Skeletal muscle cell (primary cell): Measurements from ENCODE around the gene AGAP1.

Source experiments
- DNase-seq: peaks from one replicate; pipeline ENCODE4 v3.0.0-alpha.2; 2010; ENCODE audit warnings: low read depth
- H3K4me3 ChIP-seq: 2 replicates; pipeline ENCODE4 v1.5.1; 2011; ENCODE audit warnings: low read depth, mild to moderate bottlenecking, control low read depth, low read length, moderate library complexity

AGAP1 gene

DNA sequence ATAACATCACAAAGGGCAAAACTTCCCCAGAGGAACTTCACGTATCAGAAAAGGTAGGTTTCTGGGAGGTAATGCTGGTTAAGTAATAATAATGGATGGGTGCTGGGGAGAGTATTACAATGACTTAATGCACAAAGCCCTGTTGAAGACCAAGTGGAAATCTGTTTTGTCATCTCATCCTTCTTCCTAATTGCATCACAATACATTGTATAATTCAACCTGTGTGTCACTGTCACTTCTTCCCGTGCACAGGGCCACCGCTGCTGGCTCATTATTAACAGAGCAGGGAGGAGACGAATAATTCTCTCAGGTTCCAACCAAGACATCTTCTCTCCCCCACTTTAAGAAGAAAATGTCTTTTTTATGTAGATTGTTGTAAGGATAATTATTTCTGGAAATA lies 290.9 kb downstream of the AGAP1 start:
- no peak for DNase-seq
- H3K4me3 ChIP-seq: no peak overlapping the region

DNA sequence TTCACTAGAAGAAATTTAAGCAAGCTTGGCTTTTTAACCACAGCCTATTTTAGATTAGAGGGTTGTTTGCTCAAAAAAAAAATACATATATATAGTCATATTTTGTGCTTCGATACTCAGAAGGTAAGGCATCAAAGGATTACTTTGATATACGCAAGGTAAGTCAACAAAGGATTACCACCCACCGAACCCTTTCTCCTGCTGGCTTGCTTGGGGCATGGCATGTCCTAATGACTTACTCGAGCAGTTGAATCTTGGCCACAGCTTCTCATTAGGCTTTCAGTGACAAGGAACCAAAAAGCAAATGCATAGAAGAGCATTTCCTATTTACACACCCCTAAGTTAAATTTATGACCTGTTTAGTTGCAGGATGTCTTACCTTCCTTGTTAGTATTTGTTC lies 295.7 kb downstream of the AGAP1 start:
- DNase-seq: no peak
- no peak overlapping the region for H3K4me3 ChIP-seq

DNA sequence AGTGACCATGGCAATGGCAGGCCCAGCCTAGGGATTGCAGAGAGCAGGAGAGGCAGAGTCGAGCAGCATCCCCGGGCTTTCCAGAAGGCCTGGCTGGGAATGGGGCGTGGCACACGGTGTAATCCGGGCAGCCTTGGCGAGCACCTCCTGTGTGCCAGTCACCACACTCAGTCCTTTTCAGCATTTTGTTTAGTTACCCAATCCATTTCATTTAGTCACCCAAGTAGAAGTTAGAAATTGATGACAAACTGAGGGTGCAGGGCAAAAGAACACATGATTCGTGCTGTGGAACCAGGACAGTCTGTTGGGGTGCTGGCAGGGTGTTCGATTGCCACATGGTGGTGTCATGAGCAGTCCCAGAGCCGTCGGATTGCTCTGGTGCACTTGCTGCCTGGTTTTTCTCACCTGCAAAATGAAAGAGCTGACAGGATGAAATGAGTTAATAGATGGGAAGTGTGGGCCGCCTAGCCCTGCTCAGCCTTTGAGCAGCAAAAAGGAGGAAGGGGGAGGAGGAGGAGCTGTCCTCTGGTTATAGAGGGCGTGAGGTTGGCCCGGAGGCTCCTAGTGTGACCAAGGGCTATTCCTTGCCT lies 299.4 kb downstream of the AGAP1 start:
- DNase-seq: no peak
- H3K4me3 ChIP-seq: no peak overlapping the region

DNA sequence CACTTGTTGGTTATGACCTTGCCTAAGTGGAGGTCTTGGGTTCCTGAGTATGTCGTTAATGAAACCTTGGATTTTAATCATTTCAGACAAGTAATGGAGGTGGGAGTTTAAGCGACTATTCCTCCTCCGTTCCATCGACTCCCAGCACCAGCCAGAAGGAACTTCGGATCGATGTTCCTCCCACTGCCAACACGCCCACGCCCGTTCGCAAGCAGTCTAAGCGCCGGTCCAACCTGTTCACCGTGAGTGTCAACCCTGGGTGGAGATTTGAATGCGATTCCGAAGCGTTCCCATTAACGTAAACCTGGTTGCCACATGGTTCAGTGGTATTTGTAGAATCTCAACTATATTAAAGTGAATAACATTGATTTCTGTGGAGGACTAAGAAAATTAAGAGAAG lies 305.4 kb downstream of the AGAP1 start:
- DNase-seq: no peak

GRCh38 chr2:235802542-235802941 lies 308.7 kb downstream of the AGAP1 start:
- no peak overlapping the region for H3K4me3 ChIP-seq
- no peak for DNase-seq

More for the DNA sequence above, 305.4 kb downstream of the AGAP1 start:
- no peak overlapping the region for H3K4me3 ChIP-seq

DNA sequence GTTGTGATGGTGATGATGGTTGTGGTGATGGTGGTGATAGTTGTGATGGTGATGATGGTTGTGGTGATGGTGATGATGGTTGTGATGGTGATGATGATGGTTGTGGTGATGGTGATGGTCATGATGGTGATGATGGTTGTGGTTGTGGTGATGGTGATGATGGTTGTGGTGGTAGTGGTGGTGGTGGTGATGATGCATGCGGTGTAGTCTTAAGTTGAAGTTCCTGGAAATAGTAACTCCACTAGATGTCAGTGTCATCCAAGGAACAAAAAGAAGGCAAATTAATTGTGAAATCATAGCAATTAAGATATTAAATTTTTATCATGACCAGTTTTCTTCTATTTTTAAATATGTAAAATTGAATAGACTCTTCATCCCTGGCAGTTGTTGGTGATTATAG lies 309.2 kb downstream of the AGAP1 start:
- no peak overlapping the region for H3K4me3 ChIP-seq
- no peak for DNase-seq

DNA sequence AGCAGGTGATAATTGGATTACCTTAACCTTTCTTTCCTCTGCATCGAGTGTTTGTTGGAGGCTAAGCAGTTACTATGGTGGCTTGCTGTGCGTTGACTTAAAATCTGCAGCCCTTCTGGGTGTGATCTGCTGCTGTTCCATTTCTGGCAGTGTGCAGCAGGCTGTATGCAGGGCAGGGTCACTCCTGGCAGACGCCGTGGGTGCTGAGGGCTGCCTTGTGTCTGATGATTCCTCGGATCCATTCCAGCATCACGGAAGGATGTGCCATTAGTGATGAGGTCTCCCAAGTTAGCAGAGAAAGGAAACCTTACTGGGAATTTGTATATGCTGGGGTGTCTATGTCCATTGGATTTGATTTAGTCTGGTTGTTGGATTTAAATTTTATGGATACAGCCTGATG lies 310.8 kb downstream of the AGAP1 start:
- no peak overlapping the region for H3K4me3 ChIP-seq
- DNase-seq: no peak

DNA sequence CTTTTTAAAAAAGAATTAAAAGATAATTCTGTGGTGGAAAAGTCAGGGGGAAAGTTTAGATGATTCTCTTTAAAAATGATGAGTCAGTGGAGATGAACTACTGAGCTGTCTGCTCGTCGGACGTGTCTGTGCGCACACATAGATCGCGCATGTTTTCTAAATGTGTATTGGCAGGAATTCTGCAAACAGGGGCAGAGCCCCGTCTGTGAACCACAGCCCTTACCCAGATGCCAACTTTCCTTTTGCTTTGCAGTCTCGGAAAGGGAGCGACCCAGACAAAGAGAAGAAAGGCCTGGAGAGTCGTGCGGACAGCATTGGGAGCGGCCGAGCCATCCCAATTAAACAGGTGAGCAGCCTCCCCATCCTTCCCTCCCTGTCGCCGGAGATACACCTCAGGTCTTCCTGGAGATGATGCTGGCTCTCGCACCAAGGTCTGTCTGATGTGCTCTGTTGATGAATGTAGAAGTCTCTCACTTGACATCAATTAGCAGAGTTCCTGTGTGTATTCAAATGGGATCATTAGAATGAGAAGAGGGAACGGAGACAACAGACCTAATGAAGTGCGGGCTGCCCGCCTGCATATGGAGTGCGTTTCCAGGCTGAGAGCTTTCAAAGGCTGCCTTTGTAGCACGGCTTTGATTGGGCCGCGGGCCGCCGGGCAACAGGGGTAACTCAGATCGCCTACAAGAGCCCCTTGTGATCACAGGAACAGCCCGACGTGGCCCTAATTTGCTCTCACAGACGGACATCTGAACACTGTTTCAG lies 313.3 kb downstream of the AGAP1 start:
- DNase-seq: no peak
- no peak overlapping the region for H3K4me3 ChIP-seq

- no peak for DNase-seq
- no peak overlapping the region for H3K4me3 ChIP-seq
Measured at GRCh38 chr2:235808366-235808765, 314.5 kb downstream of the AGAP1 start.

DNA sequence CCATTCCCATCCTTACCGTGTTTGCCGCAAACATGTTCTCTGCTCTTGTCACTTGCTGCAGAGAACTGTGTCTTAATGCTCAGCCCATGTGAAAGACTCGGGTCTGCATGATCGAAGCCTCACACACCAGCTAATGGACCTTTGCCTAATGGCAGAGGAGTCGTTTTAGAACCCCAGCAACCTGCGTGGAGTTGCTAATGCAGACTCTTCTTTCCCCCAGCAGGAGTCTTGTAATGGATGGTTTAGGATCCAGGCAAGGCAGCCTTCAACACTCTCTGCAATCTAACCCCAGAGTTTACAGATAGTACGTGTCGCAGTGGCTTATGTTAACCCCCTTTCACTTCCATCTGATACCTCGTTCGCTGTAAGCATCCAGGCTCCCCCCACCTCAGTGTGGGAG lies 316.4 kb downstream of the AGAP1 start:
- no peak overlapping the region for H3K4me3 ChIP-seq
- DNase-seq: no peak

DNA sequence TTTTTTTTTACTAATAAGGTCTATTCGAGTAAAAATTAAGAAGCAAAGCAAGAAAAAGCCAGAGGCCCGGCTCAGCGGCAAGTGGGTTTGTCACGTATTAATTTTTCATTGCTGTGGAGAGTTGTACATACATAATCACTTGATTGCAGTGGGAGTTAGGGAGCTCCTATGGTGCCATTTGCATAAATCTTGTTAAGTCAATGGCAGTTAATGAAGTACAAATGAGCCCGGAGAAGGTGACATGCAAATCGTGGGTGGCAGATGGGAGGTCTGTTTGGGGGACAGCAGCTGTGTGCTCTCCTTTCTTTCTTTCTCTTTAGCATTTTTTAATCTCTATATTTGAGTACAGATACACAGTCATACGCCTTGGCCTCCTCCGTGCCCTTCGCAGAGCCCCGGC lies 317.0 kb downstream of the AGAP1 start:
- no peak for DNase-seq

GRCh38 chr2:235811446-235812184 lies 317.8 kb downstream of the AGAP1 start:
- DNase-seq: no peak
- H3K4me3 ChIP-seq: no peak overlapping the region

More for the DNA sequence above, 317.0 kb downstream of the AGAP1 start:
- H3K4me3 ChIP-seq: no peak overlapping the region

GRCh38 chr2:235812185-235812665 lies 318.4 kb downstream of the AGAP1 start:
- no peak overlapping the region for H3K4me3 ChIP-seq
- no peak for DNase-seq

- H3K4me3 ChIP-seq: no peak overlapping the region
- no peak for DNase-seq
Measured at GRCh38 chr2:235813398-235813797, 319.6 kb downstream of the AGAP1 start.

DNA sequence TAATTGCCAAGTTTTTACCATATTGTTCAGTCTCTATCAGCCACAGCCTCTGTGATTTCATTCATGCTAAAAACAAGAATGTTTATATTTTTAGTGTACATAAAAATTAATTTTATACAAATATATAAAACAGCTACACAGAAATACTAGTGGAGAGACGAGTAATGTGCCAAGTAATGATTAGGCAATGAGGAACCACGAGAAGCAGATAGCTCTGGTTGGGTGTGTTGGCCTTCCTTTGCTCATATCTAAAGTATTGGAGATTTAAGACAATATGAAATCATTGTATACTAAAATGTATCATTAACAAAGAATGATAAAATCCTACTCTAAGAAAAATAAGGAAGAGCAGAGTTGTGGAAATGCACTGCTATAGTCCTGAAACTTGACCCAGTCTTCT lies 326.7 kb downstream of the AGAP1 start:
- no peak overlapping the region for H3K4me3 ChIP-seq
- no peak for DNase-seq

GRCh38 chr2:235824331-235824730 lies 330.5 kb downstream of the AGAP1 start:
- H3K4me3 ChIP-seq: no peak overlapping the region
- DNase-seq: no peak

DNA sequence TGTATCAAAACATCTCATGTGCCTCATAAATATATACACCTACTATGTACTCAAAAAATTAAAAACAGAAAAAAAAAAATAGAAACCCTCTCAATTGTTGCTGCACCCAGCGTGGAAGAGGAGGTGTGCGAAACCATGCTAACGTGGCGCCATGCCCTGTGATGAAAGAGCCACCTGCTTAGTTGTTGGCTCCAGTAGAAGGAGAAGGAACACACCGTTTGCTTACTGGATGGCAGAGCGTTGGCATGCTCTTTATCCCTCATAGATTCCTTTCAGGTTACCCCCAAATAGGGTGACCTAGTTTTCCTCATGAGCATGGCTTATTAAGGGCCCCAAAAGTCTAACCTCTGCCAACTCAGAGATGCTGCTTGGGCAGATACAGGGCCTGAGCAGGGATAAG lies 332.1 kb downstream of the AGAP1 start:
- no peak overlapping the region for H3K4me3 ChIP-seq

DNA sequence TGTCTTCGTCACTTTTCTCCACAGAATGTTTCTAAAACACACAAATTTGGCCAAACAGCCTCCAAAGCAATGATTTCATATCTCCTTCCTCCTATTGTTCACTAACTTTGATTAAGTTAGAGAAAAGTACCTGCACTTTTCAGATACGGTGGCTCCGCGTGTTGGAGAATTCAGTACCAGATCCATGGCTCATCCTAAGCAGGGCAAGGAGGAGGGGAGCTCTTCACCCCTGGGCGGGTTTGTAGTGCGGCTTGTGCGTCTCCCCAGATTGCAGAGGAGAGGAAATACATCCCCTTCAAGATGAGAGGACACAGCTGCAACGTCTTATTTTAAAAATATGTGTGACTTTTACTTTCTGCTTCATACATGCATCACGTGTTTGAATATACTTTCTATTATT lies 333.0 kb downstream of the AGAP1 start:
- no peak overlapping the region for H3K4me3 ChIP-seq
- no peak for DNase-seq

More for the DNA sequence above, 332.1 kb downstream of the AGAP1 start:
- no peak for DNase-seq

- no peak for DNase-seq
- no peak overlapping the region for H3K4me3 ChIP-seq
Measured at GRCh38 chr2:235827585-235827992, 333.7 kb downstream of the AGAP1 start.

DNA sequence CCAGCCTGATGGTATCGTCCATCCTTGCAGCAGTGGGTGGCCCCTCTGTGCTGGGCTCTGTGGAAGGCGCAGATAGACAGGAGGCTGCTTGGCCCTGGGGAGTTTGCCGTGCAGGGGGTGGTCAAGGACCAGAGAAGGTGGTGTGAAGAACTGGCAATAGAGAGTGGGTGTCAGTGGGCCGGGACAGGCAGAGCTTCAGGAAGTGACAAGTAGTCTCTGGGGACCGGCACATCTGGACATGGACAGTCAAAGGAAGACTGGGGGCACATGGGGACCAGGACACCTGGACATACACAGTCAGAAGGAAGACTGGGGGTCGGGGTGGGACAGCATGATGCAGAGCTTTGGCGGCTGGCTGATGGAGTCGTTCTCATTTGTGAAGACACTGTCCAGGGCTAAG lies 335.9 kb downstream of the AGAP1 start:
- no peak overlapping the region for H3K4me3 ChIP-seq
- DNase-seq: no peak
